Measurements from ENCODE around the gene CFL1.

DNA sequence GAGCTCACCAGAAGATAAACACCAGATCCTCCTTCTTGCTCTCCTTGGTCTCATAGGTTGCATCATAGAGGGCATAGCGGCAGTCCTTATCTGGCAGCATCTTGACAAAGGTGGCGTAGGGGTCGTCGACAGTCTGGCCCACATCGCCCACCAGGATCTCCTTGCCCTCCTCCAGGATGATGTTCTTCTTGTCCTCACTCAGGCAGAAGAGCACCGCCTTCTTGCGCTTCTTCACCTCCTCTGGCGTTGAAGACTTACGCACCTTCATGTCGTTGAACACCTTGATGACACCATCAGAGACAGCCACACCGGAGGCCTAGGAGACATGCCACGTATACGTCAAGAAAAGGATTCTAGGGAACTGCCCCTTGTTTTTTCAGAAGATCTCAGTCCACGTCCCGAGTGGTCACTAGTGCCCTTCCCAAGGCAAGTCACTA, 2.0 kb downstream of the CFL1 start:
- TF ChIP-seq, protein P1, sequence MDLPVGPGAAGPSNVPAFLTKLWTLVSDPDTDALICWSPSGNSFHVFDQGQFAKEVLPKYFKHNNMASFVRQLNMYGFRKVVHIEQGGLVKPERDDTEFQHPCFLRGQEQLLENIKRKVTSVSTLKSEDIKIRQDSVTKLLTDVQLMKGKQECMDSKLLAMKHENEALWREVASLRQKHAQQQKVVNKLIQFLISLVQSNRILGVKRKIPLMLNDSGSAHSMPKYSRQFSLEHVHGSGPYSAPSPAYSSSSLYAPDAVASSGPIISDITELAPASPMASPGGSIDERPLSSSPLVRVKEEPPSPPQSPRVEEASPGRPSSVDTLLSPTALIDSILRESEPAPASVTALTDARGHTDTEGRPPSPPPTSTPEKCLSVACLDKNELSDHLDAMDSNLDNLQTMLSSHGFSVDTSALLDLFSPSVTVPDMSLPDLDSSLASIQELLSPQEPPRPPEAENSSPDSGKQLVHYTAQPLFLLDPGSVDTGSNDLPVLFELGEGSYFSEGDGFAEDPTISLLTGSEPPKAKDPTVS (IDR thresholded peaks at IDR 0.05; ENCODE audit: low read depth, low read length) = no peak
- no peak for TF ChIP-seq RCOR1 (conservative IDR thresholded peaks at IDR 0.05; ENCODE audit: low read depth, low read length)

All from GM12878 (cell line).